Erythroblast (primary cell): ENCODE results near the gene DRC3.

ENCODE experiments used
- GATA1 ChIP-seq: IDR thresholded peaks from 2 replicates; pipeline ENCODE4 v1.6.1; 2011; ENCODE audit warnings: low read depth, mild to moderate bottlenecking, control low read depth, low read length, moderate library complexity
- POLR2A ChIP-seq: IDR thresholded peaks from 2 replicates; pipeline ENCODE4 v1.6.1; 2011; ENCODE audit warnings: mild to moderate bottlenecking, low read length

GRCh38 chr17:17943281-17943984 lies 29.2 kb upstream of the DRC3 start:
- TF ChIP-seq POLR2A, result no peak
- TF ChIP-seq GATA1, result no peak
